Breast epithelium (tissue), 4 donors: Measurements from ENCODE around the gene VAV3. TPM values are rescaled to one million over a fixed set of nuclear protein-coding genes. Genes with fewer than 3 reads are reported as not detected.

ENCODE experiments used
- DNase-seq, 2 donors: peaks; one replicate each; pipeline ENCODE4 v3.0.0-alpha.2; 2019; ENCODE audit warnings: low spot score in 2 of 2
- H3K27ac ChIP-seq, 2 donors: fragments of 200-600 bp; sonication (generic) in 1 of 2; one replicate each; pipeline ENCODE4 v1.5.1; 2016 to 2019; ENCODE audit warnings: mild to moderate bottlenecking in 1 of 2
- H3K27me3 ChIP-seq, 2 donors: fragments of 200-600 bp; sonication (generic) in 1 of 2; one replicate each; pipeline versions ENCODE4 v1.5.1 to v1.6.0; 2017 to 2019; ENCODE audit warnings: control low read depth in 1 of 2, mild to moderate bottlenecking in 1 of 2
- H3K36me3 ChIP-seq: fragments of 200-600 bp; one replicate; pipeline ENCODE4 v1.5.1; 2019
- H3K4me1 ChIP-seq, 2 donors: fragments of 200-600 bp; sonication (generic); one replicate each; pipeline ENCODE4 v1.5.1; 2016 to 2019; ENCODE audit warnings: control low read depth in 1 of 2
- H3K4me3 ChIP-seq, 3 donors: fragments of 200-600 bp; sonication (generic); 1 replicate in 2 of 3; 2 replicates in 1 of 3; pipeline ENCODE4 v1.5.1; 2016 to 2019; ENCODE audit warnings: mild to moderate bottlenecking in 3 of 3, moderate library complexity in 2 of 3
- H3K9me3 ChIP-seq, 2 donors: fragments of 200-600 bp; sonication (generic) in 1 of 2; one replicate each; pipeline ENCODE4 v1.5.1; 2016 to 2019; ENCODE audit warnings: control low read depth in 1 of 2
- POLR2A ChIP-seq: fragments of 450-650 bp; IDR thresholded peaks from one replicate; pipeline ENCODE4 v1.6.1; 2016; ENCODE audit warnings: antibody characterized with exemption, mild to moderate bottlenecking, moderate library complexity
- POLR2AphosphoS5 ChIP-seq, 3 donors: sonication (generic); formaldehyde crosslinking; IDR thresholded peaks; one replicate each; pipeline ENCODE4 v1.6.1; 2017; ENCODE audit warnings: antibody characterized with exemption in 3 of 3
- intact Hi-C: fragments of 100-400 bp; cut with DNase I; formaldehyde crosslinking; loops from one replicate; pipeline ENCODE4 v1.15.1; 2023; ENCODE audit warnings: low total_unique reads
- total RNA-seq, 3 donors: library from RNA; depleted of rRNA; stranded (reverse); fragments of >200 nt; gene quantifications; one replicate each; pipeline ENCODE4 v1.1.0, GENCODE V29; 2016
- TF ChIP-seq, protein P1 (sequence below), 3 donors: fragments of 450-650 bp; IDR thresholded peaks; one replicate each; pipeline ENCODE4 v1.5.1; 2016 to 2017; ENCODE audit warnings: antibody characterized with exemption in 3 of 3, mild to moderate bottlenecking in 3 of 3, moderate library complexity in 3 of 3

Gene VAV3
- total RNA-seq, 3 donors from 2014 or later: 8.0 to 153 (median 113) TPM

DNA sequence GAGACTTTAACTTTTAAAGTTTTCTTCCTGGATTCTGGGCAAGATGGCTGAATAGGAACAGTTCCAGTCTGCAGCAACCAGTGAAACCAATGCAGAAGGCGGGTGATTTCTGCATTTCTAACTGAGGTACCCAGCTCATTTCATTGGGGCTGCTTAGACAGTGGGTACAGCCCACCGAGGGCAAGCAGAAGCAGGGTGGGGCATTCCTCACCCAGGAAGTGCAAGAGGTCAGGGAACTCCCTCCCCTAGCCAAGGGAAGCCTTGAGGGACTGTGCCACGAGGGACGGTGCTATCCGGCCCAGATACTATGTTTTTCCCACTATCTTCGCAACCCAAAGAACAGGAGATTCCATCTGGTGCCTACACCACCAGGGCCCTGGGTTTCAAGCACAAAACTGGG is 121.0 kb downstream of the VAV3 start:
- no peaks in the 10 kb centered on the region for H3K27me3 ChIP-seq
- H3K4me1 ChIP-seq: no peaks in the 10 kb centered on the region
- intact Hi-C loops: loop anchor here (5.0 kb wide), 1 partner anchor 392 kb away; no protein-coding TSS in a partner anchor
- no peak overlapping the region for H3K27ac ChIP-seq
- no peaks in the 10 kb centered on the region for H3K36me3 ChIP-seq
- TF ChIP-seq POLR2AphosphoS5 (IDR thresholded peaks at IDR 0.05) (no peak), POLR2A (no peak)
- TF ChIP-seq, protein P1, sequence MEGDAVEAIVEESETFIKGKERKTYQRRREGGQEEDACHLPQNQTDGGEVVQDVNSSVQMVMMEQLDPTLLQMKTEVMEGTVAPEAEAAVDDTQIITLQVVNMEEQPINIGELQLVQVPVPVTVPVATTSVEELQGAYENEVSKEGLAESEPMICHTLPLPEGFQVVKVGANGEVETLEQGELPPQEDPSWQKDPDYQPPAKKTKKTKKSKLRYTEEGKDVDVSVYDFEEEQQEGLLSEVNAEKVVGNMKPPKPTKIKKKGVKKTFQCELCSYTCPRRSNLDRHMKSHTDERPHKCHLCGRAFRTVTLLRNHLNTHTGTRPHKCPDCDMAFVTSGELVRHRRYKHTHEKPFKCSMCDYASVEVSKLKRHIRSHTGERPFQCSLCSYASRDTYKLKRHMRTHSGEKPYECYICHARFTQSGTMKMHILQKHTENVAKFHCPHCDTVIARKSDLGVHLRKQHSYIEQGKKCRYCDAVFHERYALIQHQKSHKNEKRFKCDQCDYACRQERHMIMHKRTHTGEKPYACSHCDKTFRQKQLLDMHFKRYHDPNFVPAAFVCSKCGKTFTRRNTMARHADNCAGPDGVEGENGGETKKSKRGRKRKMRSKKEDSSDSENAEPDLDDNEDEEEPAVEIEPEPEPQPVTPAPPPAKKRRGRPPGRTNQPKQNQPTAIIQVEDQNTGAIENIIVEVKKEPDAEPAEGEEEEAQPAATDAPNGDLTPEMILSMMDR (IDR thresholded peaks at IDR 0.05): no peak
- no peak for DNase-seq
- H3K9me3 ChIP-seq: peaks cover 0 to under 1% of the 10 kb centered on the region in 2 donors
- H3K4me3 ChIP-seq: no peak overlapping the region

DNA sequence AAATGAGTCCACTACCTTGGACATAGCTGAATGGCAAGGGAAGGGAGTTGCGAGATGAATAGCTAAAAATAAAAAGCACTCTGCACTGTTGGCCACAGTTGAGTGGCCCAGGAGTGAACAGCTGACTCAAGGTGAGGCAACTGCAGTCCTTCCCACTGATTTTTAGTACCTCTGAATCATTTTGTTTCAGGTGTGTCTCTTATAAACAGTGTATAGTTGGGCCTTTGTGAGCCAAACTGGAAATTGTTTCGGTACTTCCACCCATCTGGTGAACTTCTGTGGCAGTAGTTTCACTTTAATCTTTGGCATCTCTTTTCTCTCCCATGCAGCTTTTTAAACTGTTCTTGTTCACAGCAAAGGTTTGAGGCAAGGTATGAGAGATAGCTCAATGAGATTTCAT is 122.7 kb downstream of the VAV3 start:
- intact Hi-C loops: loop anchor here (5.0 kb wide), 1 partner anchor 390 kb away; no protein-coding TSS in a partner anchor
- no peaks in the 10 kb centered on the region for H3K36me3 ChIP-seq
- no peak overlapping the region for H3K27ac ChIP-seq
- no peak overlapping the region for H3K4me3 ChIP-seq
- no peaks in the 10 kb centered on the region for H3K4me1 ChIP-seq
- no peaks in the 10 kb centered on the region for H3K9me3 ChIP-seq
- DNase-seq: no peak
- H3K27me3 ChIP-seq: no peaks in the 10 kb centered on the region
- TF ChIP-seq, protein P1 (IDR thresholded peaks at IDR 0.05): no peak
- no peak for TF ChIP-seq POLR2A
- no peak for TF ChIP-seq POLR2AphosphoS5 (IDR thresholded peaks at IDR 0.05)

DNA sequence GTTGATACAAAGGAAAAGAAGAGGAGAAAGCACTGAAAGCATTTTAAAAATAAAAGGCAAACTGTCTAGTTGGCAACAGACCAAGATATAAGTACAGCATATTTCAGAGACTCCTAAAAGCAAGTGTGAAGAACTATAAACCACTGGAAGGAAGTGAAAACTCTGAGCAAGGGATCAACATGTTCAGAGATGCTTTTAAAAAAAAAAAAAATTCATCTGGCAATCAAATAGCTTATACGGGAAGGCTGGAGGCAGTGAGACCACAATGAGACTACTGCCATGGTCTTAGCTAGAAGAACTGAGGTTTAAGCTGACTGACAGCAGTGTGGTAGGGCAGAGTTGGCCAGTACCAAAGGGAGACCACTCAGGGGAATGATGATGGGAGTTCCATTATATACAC is 124.3 kb downstream of the VAV3 start:
- H3K4me1 ChIP-seq: no peaks in the 10 kb centered on the region
- H3K36me3 ChIP-seq: no peaks in the 10 kb centered on the region
- TF ChIP-seq, protein P1 (IDR thresholded peaks at IDR 0.05): no peak
- no peaks in the 10 kb centered on the region for H3K27me3 ChIP-seq
- no peaks in the 10 kb centered on the region for H3K9me3 ChIP-seq
- no peak for DNase-seq
- intact Hi-C loops: loop anchor here (5.0 kb wide), 1 partner anchor 388 kb away; no protein-coding TSS in a partner anchor
- H3K27ac ChIP-seq: no peak overlapping the region
- H3K4me3 ChIP-seq: no peak overlapping the region

DNA sequence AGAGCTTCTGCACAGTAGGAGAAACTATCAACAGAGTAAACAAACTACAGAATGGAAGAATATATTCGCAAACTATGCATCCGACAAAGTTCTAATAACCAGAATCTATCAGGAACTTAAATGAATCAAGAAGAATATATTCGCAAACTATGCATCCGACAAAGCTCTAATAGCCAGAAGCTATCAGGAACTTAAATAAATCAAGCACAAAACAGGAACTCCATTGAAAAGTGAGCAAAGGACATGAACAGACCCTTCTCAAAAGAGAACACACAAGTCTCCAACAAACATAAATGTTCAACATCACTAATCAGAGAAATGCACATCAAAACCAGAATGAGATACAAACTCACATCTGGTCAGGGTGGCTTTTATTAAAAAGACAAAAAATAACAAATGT is 126.9 kb downstream of the VAV3 start:
- Histone ChIP-seq H3K4me3 (no peak overlapping the region), H3K4me1 (no peaks in the 10 kb centered on the region), H3K27ac (no peak overlapping the region), H3K9me3 (no peaks in the 10 kb centered on the region), H3K36me3 (no peaks in the 10 kb centered on the region), H3K27me3 (no peaks in the 10 kb centered on the region)
- no peak for DNase-seq
- intact Hi-C loops: no loop called here
- no peak for TF ChIP-seq POLR2AphosphoS5 (IDR thresholded peaks at IDR 0.05)
- no peak for TF ChIP-seq POLR2A
- TF ChIP-seq, protein P1 (IDR thresholded peaks at IDR 0.05): no peak

DNA sequence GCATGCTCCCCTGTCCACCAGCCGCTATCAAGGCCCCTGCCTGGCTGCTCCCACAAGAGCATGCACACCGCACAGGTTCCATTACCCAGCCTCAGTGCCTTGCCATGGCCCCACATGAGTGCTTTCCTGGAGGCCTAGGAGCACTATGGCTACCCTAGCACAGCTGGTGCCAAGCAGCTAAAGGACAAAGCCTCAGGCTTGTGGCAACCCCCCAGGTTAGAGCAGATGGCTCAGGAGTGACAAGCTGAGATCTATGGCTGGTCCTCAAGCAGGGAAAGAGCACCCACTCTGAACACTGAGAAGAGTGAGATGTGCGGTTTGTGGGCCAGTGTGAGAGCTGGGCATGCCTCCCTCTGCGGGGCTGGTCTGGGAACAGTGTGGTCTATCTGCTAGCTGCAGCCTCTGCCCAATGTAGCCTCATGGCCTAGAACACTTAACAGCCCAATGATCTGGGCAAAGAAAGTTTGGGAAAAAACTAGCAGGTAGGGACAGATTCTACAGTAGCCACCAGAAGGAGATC is 129.8 kb downstream of the VAV3 start:
- H3K27me3 ChIP-seq: no peaks in the 10 kb centered on the region
- H3K4me3 ChIP-seq: no peak overlapping the region
- intact Hi-C loops: no loop called here
- no peak for TF ChIP-seq POLR2A
- TF ChIP-seq POLR2AphosphoS5 (IDR thresholded peaks at IDR 0.05): no peak
- TF ChIP-seq, protein P1 (IDR thresholded peaks at IDR 0.05): no peak
- no peaks in the 10 kb centered on the region for H3K4me1 ChIP-seq
- no peak for DNase-seq
- no peaks in the 10 kb centered on the region for H3K9me3 ChIP-seq
- H3K36me3 ChIP-seq: no peaks in the 10 kb centered on the region
- no peak overlapping the region for H3K27ac ChIP-seq
